Measurements from ENCODE around the gene SLC37A1.

Gene SLC37A1

DNA sequence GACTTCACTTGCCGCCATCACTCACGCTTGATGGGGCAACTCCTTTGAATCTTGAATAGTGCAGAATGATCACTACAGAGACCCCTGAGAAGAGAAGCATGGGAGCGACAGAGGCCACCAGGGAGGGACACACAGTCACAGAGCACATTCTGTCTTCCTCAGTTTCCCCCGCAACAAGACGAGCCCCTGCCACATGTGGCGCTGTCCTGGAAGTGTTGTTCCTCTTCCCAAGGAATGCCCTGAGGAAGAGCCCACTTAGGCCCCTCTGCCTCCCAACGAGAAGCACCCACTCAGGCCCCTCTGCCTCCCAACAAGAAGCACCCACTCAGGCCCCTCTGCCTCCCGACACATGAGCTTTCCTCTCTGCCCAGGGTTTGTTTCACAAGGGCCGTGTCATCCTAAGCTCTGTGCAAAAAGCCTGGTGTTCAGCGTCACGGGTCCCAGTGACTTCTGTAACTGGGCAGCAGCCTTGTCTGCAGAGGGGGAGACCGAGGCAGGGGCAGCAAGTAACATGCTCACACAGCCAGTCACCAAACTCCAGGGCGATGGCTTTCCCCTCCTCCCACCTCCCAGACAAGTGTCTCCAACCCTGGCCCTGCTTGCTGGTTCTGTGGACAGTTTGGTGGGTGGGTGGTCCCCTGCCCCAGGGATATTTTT, 19.8 kb downstream of the SLC37A1 start:
- DNase-seq (ENCODE audit: insufficient read length, low spot score) (no peak), FAIRE-seq (no peak)
- no peak for TF ChIP-seq POLR2A (IDR thresholded peaks at IDR 0.05; ENCODE audit: low read depth, low read length)

DNA sequence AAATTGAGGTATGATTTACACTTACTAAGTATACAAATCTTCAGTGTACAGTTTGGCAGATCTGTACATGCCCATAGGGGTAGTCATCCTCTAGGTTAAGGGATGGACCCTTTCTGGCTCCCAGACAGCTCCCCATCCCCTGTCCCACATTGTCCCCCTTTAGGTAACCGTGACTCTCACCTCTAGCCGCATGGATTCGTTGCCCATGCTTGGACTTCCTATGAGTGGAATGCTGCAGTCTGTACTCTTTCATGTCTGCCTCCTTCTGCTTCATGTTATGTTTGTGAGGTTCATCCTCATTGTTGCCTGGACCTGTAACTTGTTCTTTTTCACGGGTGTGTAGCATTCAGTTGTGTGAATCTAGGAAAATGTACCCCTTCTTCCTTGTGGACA, 20.3 kb downstream of the SLC37A1 start:
- FAIRE-seq, result no peak
- TF ChIP-seq POLR2A (IDR thresholded peaks at IDR 0.05; ENCODE audit: low read depth, low read length), result no peak
- DNase-seq (ENCODE audit: insufficient read length, low spot score), result no peak

DNA sequence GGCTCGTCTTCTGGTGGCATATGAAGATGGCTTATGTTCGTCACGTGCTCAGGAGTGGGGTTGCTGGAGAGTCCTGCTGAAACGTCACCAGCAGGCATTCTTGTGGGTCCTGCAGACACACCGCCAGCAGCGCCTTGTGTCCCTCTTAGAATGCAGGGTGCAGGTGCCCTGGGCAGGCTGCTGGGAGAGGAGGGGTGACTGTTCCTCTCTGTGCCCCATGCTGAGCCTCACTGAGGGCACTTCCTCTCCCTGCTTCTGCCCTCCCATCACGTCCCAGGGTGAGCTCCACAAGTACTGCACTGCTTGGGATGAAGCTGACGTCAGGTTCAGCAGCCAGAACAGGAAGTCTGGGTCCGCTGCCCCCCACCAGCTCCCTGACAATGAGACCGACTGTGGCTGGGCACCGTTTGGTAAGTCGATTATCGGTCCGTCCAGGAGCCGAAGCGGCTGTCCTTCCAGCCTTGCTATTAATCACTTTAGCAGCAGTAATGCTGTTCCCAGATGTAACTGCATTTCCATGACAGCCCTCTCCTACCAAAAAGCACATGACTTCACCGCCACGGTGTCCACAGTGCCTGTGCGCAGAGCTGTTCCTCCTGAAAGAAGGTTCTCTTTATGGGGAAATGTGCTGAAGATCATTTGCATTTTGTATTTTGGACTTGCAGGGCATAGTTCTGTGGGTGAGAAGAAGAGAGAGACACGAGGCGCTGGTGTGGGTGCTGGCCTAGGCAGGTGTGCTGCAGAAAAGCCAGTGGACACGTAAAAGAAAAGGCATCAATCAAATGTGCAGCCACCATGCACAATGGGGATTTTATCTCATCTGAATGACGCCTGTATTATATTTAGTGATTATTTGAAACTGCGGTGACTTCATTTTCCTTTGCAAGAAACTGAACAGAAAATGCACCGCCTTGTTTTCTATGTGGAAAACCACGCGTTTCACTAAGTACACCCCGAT, 21.0 kb downstream of the SLC37A1 start:
- DNase-seq (ENCODE audit: insufficient read length, low spot score) (no peak), FAIRE-seq (no peak)
- no peak for TF ChIP-seq POLR2A (IDR thresholded peaks at IDR 0.05; ENCODE audit: low read depth, low read length)

DNA sequence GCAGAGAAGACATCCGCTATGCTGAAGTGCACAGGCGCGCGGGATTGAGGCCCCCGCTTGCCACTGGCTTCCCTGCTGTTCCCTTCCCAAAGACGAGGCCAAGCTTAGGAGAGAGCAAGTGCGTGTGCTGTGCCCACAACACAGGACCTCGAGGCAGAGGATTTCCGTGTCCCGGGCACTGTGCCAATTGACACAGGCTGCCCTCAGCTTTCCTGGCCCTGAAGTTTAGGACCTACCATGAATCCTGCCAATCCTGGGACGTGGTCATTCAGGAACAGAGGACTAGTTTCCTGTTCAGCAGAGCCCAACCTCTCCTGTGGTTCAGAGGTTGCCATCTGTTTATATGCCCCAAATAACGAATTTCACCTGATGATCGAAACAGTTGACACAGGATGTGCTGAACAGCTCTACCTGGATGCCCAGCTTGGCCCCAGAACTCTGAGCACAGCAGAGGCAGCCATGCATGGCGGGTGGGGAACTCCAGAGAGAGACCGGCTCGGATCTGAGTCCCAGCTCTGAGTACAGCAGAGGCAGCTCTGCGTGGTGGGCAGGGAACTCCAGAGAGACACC, 22.0 kb downstream of the SLC37A1 start:
- TF ChIP-seq POLR2A (IDR thresholded peaks at IDR 0.05; ENCODE audit: low read depth, low read length), result no peak
- FAIRE-seq, result no peak
- DNase-seq (ENCODE audit: insufficient read length, low spot score), result no peak

DNA sequence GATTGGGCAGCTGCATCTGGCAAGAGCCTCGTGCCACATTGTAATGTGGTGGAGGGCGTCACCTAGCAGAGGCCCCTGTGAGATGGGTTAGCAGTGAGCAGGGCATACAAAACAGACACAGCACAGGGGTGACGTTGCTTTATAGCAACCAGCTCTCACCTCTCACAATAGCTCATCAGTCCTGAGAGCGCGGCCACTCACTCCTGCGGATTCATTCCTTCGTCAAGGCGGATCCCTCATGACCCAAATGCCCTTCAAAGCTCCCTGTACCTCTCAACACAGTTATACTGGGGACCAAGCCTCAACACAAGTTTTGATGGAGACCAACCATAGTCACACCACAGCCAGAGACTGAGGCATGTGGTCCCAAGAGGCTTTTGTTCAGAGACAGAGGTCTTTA, 22.9 kb downstream of the SLC37A1 start:
- no peak for TF ChIP-seq POLR2A (IDR thresholded peaks at IDR 0.05; ENCODE audit: low read depth, low read length)
- no peak for DNase-seq (ENCODE audit: insufficient read length, low spot score)
- FAIRE-seq, result no peak

DNA sequence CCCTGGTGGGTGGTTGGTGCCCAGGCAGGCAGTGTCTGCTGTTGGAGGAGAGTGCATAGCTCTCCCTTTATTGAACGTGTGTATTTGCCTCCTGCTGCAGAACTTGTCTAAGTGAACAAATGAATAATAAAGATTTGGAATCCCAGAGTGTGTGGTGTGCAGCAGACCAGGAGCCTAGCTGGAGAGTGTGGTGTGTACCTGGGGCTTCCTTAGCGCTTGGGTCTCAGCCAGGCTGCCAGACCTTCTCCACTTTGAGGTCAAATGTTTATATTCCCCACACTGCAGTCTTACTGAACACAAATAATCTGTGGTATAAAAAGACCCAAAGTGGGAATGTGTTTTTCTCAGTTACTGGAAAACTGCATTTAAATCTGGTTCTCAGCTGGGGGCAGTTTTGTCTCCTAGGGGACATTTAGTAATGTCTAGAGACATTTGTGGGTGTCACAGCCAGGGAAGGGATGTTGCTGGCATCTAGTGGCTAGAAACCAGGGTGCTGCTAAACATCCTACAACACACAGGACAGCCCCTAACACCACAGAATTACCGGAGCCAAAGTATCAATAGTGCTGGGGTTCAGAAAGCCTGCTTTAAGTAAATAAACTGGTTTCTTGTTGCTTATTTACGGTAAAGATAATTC, 23.6 kb downstream of the SLC37A1 start:
- DNase-seq (ENCODE audit: insufficient read length, low spot score) (no peak), FAIRE-seq (no peak)
- no peak for TF ChIP-seq POLR2A (IDR thresholded peaks at IDR 0.05; ENCODE audit: low read depth, low read length)

DNA sequence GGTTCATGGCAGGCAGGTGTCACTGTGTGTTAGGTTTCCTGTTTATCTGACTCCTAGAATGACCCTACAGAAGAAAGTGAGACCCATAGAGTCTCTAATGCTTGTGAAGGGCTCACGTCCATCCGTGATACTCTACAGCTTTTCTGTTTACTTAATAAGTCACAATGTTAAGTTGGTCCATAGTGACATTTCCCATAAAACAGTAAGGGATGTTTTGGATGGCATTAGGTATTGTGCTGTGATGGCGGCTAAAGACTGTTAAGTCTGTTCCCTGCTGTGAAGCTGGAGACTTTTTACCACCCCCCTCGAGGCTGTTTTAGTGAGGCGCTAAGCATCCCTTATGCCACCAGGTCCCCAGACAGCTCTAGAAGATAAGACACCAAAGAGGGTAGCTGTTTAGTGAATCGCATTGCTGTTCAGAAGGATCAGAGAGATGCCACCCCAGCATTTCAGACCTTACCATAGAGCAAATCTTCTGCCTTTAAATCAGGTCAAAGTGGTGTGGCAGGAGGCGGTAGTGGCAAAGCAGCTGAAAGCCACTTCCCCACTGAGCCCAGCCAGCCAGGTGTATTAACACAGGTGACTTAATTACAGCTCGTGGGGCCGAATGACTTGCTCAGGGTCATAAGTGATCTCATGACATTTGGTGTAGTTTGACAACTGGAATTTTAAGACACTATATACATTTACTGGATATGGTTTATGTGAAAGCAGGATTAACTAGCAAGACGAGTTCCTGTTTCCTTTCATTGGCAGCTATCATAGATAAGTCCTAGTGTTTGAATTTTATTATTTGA, 25.0 kb downstream of the SLC37A1 start:
- FAIRE-seq (no peak), DNase-seq (ENCODE audit: insufficient read length, low spot score) (no peak)
- no peak for TF ChIP-seq POLR2A (IDR thresholded peaks at IDR 0.05; ENCODE audit: low read depth, low read length)

DNA sequence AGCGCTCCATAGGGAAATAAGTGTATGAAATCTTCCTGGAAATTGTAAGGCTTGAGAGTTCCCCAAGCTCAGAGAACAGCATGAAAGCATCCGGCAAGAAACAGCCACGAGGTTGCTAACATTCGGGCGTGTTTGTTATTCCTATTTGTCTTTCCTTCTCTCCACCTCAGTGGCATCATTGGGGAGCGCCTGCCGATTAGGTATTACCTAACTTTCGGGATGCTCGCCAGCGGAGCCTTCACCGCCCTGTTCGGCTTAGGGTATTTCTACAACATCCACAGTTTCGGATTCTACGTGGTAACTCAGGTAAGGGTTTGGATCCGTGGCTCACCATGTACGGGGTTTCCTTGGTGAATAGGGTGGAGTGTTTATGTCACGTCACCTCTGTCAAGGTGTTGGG, 25.7 kb downstream of the SLC37A1 start:
- DNase-seq (ENCODE audit: insufficient read length, low spot score) (no peak), FAIRE-seq (no peak)
- no peak for TF ChIP-seq POLR2A (IDR thresholded peaks at IDR 0.05; ENCODE audit: low read depth, low read length)

DNA sequence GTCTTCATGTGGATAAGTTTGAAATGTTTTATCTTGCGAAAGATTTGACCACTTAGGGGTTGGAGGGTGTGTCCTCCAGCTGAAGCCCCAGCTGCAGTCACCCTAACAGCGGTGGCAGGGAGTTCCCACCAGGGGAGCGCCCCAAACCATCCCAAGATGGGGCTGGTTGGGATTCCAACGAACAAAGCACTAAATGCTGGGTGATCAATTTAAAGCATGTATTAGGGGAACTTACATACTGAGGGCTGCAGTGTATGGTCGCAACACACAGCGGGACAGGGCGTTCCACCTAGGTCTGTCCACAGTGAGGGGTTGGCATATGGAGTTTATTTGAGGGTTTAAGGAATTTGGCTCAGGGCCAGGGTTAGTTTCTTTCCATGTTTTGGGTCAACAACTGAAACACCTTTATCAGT, 26.3 kb downstream of the SLC37A1 start:
- DNase-seq (ENCODE audit: insufficient read length, low spot score) (no peak), FAIRE-seq (no peak)
- no peak for TF ChIP-seq POLR2A (IDR thresholded peaks at IDR 0.05; ENCODE audit: low read depth, low read length)

DNA sequence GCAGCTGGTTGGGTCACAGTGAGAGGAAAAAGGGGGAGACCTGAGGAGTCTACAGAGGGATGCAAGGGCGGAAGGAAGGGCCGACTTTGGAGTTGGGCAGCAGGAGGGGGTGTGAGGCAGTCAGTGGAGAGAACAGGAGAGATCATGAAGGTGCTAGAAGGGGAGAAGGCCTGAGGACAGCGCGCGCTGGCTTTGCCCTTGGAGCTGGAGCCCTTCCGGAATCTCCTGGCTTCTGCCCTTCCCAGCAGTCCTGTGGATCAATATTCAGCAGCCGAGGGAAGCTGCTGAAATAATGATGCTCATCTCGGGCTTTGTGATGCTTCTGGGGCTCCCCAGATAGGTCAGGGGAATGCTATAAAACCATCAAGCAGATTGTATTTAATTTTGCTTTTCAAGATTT, 26.7 kb downstream of the SLC37A1 start:
- FAIRE-seq, result no peak
- no peak for TF ChIP-seq POLR2A (IDR thresholded peaks at IDR 0.05; ENCODE audit: low read depth, low read length)
- no peak for DNase-seq (ENCODE audit: insufficient read length, low spot score)

DNA sequence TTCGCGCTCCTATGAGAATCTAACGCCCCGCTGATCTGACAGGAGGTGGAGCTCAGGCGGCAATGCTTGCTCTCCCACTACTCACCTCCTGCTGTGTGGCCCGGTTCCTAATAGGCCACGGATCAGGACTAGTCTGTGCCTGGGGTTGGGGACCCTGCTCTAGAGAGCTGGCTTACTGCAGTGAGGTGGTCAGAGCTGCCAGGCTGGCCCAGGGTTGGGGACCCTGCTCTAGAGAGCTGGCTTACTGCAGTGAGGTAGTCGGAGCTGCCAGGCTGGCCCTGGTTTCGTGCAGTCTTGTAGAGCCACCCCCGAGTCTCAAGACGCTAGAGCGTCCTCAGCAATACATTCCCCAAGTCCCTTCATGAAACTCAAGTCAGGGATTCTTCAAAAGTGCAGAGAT, 27.5 kb downstream of the SLC37A1 start:
- no peak for TF ChIP-seq POLR2A (IDR thresholded peaks at IDR 0.05; ENCODE audit: low read depth, low read length)
- DNase-seq (ENCODE audit: insufficient read length, low spot score), result no peak
- FAIRE-seq, result no peak

DNA sequence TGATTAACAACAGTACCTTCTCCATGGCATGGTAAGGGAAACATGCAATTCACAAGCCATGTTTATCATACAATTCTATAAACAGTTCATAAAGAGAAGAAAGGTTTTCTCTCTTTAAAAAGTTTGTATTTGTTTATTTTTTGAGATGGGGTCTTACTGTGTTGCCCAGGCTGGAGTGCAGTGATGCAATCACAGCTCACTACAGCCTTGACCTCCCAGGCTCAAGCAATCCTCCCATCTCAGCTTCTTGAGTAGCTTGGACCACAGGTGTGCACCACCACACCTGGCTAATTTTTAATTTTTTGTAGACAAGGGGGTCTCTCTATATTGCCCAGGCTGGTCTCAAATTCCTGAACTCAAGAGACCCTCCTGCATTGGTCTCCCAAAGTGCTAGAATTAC, 28.0 kb downstream of the SLC37A1 start:
- no peak for FAIRE-seq
- DNase-seq (ENCODE audit: insufficient read length, low spot score), result no peak
- TF ChIP-seq POLR2A (IDR thresholded peaks at IDR 0.05; ENCODE audit: low read depth, low read length), result no peak

DNA sequence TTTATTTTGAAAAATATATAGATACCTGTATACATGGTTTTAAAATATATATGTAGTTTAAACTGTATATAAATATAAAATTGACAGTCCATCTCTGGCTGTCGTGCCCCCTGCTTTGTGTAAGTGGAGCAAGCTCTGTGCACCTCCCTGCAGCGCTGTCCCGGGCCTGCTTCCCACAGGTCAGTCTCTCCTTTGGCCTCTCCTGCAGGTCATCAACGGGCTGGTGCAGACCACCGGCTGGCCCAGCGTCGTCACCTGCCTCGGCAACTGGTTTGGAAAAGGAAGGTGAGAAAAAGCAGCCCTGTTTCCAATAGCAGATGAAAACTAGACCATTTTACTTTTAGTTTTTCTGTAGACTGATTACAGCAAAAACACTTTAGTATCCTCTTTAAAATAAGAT, 28.5 kb downstream of the SLC37A1 start:
- FAIRE-seq, result no peak
- TF ChIP-seq POLR2A (IDR thresholded peaks at IDR 0.05; ENCODE audit: low read depth, low read length), result no peak

More for the DNA sequence above, 28.5 kb downstream of the SLC37A1 start:
- no peak for DNase-seq (ENCODE audit: insufficient read length, low spot score)
